OCI-LY1 (cell line): ENCODE results near the gene USP44.
A peak's percentile ranks its signal among the peaks of the same experiment; 100 is the strongest.

Source experiments
- H2AFZ ChIP-seq: fragments of 200-600 bp; sonication (generic), shearing (Covaris generic); 2 replicates; pipeline ENCODE4 v1.6.0; 2014; ENCODE audit warnings: antibody characterized with exemption, mild to moderate bottlenecking, low read length
- H3F3A ChIP-seq: fragments of 200-600 bp; sonication (generic), shearing (Covaris generic); 2 replicates; pipeline ENCODE4 v1.6.0; 2014; ENCODE audit warnings: mild to moderate bottlenecking, antibody characterized with exemption, low read length, moderate library complexity; ENCODE audit not compliant: insufficient read depth
- H3K27ac ChIP-seq: fragments of 200-600 bp; sonication (generic); 2 replicates; pipeline ENCODE4 v1.5.1; 2014; ENCODE audit warnings: low read length, mixed run types, mild to moderate bottlenecking, low read depth; ENCODE audit not compliant: poor library complexity, severe bottlenecking
- H3K27me3 ChIP-seq: fragments of 200-600 bp; sonication (generic); 2 replicates; pipeline ENCODE4 v1.6.0; 2014; ENCODE audit warnings: antibody characterized with exemption, mild to moderate bottlenecking, low read length, moderate library complexity; ENCODE audit not compliant: insufficient read depth
- H3K36me3 ChIP-seq: fragments of 200-600 bp; sonication (generic); 2 replicates; pipeline ENCODE4 v1.6.1; 2014; ENCODE audit warnings: mild to moderate bottlenecking, antibody characterized with exemption, low read length, moderate library complexity, mixed read lengths; ENCODE audit not compliant: insufficient read depth
- H3K4me1 ChIP-seq: fragments of 200-600 bp; sonication (generic); 2 replicates; pipeline ENCODE4 v1.5.1; 2014; ENCODE audit warnings: mild to moderate bottlenecking, low read length, moderate library complexity; ENCODE audit not compliant: insufficient read depth, severe bottlenecking
- H3K4me2 ChIP-seq: fragments of 200-600 bp; sonication (generic), shearing (Covaris generic); 2 replicates; pipeline ENCODE4 v1.6.1; 2014; ENCODE audit warnings: low read length
- H3K4me3 ChIP-seq: fragments of 200-600 bp; sonication (generic); 2 replicates; pipeline ENCODE4 v1.5.1; 2014; ENCODE audit warnings: low read length, low read depth, mild to moderate bottlenecking, mixed read lengths; ENCODE audit not compliant: poor library complexity, severe bottlenecking
- H3K79me2 ChIP-seq: fragments of 200-600 bp; shearing (Covaris generic); 2 replicates; pipeline ENCODE4 v1.6.1; 2016; ENCODE audit warnings: mixed run types, low read length, mixed read lengths; ENCODE audit not compliant: insufficient read depth
- H3K9ac ChIP-seq: fragments of 200-600 bp; sonication (generic), shearing (Covaris generic); 2 replicates; pipeline ENCODE4 v1.6.1; 2014; ENCODE audit warnings: mild to moderate bottlenecking, low read length, mixed read lengths
- H3K9me2 ChIP-seq: fragments of 200-600 bp; sonication (generic), shearing (Covaris generic); 2 replicates; pipeline ENCODE4 v1.6.1; 2014; ENCODE audit warnings: low read depth, mild to moderate bottlenecking, low read length, mixed read lengths
- H3K9me3 ChIP-seq: fragments of 200-600 bp; shearing (Covaris generic); 2 replicates; pipeline ENCODE4 v1.6.1; 2014; ENCODE audit warnings: low read length, mixed read lengths
- H4K20me1 ChIP-seq: fragments of 200-600 bp; sonication (generic), shearing (Covaris generic); 2 replicates; pipeline ENCODE4 v1.6.0; 2016; ENCODE audit warnings: mild to moderate bottlenecking, low read length; ENCODE audit not compliant: insufficient read depth
- CTCF ChIP-seq: fragments of 200-600 bp; sonication (generic), shearing (Covaris generic); IDR thresholded peaks from 2 replicates; pipeline ENCODE4 v1.5.1; 2017; ENCODE audit warnings: mild to moderate bottlenecking, antibody characterized with exemption, low read length, moderate library complexity, mixed read lengths
- EZH2 ChIP-seq: fragments of 200-600 bp; sonication (generic), shearing (Covaris generic); IDR thresholded peaks from 2 replicates; pipeline ENCODE4 v1.8.0; 2017; ENCODE audit warnings: borderline replicate concordance, mixed run types, mild to moderate bottlenecking, antibody characterized with exemption, low read length, moderate library complexity, mixed read lengths

USP44 gene

DNA sequence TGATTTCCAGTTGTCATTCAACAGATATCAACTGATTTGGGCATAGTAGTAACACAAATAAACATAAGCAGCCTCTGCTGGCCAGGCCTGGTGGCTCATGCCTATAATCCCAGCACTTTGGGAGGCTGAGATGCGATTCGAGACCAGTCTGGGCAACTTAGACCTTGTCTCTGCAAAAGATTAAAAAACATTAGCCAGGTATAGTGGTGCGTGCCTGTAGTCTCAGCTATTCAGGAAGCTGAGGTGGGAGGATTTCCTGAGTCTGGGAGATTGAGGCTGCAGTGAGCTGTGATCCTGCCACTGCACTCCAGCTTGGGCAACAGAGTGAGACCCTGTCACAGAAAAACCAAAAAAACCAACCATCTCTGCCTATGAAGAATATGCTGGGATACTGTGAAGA is 70.2 kb downstream of the USP44 start:
- Histone ChIP-seq H3K9ac (no peak overlapping the region), H3K36me3 (peaks cover 80% of the 10 kb centered on the region), H3F3A (no peaks in the 10 kb centered on the region), H4K20me1 (no peaks in the 10 kb centered on the region), H3K9me2 (no peaks in the 10 kb centered on the region), H3K27me3 (no peaks in the 10 kb centered on the region), H3K9me3 (no peaks in the 10 kb centered on the region), H3K79me2 (peaks cover 51% of the 10 kb centered on the region), H3K27ac (no peak overlapping the region), H3K4me1 (peaks cover 10% of the 10 kb centered on the region), H3K4me3 (no peak overlapping the region), H2AFZ (no peak overlapping the region), H3K4me2 (no peak overlapping the region)
- no peak for TF ChIP-seq CTCF
- no peak for TF ChIP-seq EZH2

GRCh38 chr12:95480230-95480629 is 71.0 kb downstream of the USP44 start:
- H3K4me3 ChIP-seq: no peak overlapping the region
- no peak overlapping the region for H2AFZ ChIP-seq
- H3K79me2 ChIP-seq: peaks cover 59% of the 10 kb centered on the region
- H3K9me3 ChIP-seq: no peaks in the 10 kb centered on the region
- H3K4me1 ChIP-seq: peaks cover 19% of the 10 kb centered on the region
- H4K20me1 ChIP-seq: no peaks in the 10 kb centered on the region
- no peaks in the 10 kb centered on the region for H3F3A ChIP-seq
- no peak overlapping the region for H3K4me2 ChIP-seq
- no peak overlapping the region for H3K9ac ChIP-seq
- no peaks in the 10 kb centered on the region for H3K9me2 ChIP-seq
- TF ChIP-seq CTCF: no peak
- TF ChIP-seq EZH2: no peak
- peaks cover 78% of the 10 kb centered on the region for H3K36me3 ChIP-seq
- H3K27ac ChIP-seq: no peak overlapping the region
- H3K27me3 ChIP-seq: no peaks in the 10 kb centered on the region

GRCh38 chr12:95474660-95474958 is 76.7 kb downstream of the USP44 start:
- H3K4me3 ChIP-seq: peak overlapping the region; percentile 92
- H3K4me2 ChIP-seq: peak overlapping the region; percentile 97
- H3K27me3 ChIP-seq: no peaks in the 10 kb centered on the region
- H3K9ac ChIP-seq: peak overlapping the region; percentile 94
- no peaks in the 10 kb centered on the region for H4K20me1 ChIP-seq
- H3K27ac ChIP-seq: peak overlapping the region; percentile 60
- H2AFZ ChIP-seq: no peak overlapping the region
- no peaks in the 10 kb centered on the region for H3K9me3 ChIP-seq
- peaks cover 39% of the 10 kb centered on the region for H3K36me3 ChIP-seq
- H3K79me2 ChIP-seq: peaks cover 56% of the 10 kb centered on the region
- H3K9me2 ChIP-seq: no peaks in the 10 kb centered on the region
- peaks cover 27% of the 10 kb centered on the region for H3K4me1 ChIP-seq
- no peaks in the 10 kb centered on the region; the same call in 1 of the 2 replicates for H3F3A ChIP-seq
- TF ChIP-seq EZH2: no peak
- TF ChIP-seq CTCF: no peak
